Stimulated activated CD4-positive, alpha-beta T cell treated with anti-CD3 and anti-CD28 coated beads, Interleukin-15, amount 100 ng/mL, for 1 hour (primary cell): ENCODE data around the gene ARHGAP15.

ENCODE experiments used
- DNase-seq, 2 donors: peaks; one replicate each; pipeline ENCODE4 v3.0.0-alpha.2; 2020; ENCODE audit warnings: low read depth in 1 of 2, low spot score in 1 of 2

ARHGAP15 gene

GRCh38 chr2:143334837-143335236 is 205.6 kb downstream of the ARHGAP15 start:
- no peak for DNase-seq

GRCh38 chr2:143336719-143337210 is 207.5 kb downstream of the ARHGAP15 start:
- DNase-seq, result no peak

GRCh38 chr2:143341478-143341877 is 212.3 kb downstream of the ARHGAP15 start:
- no peak for DNase-seq

GRCh38 chr2:143344780-143345179 is 215.6 kb downstream of the ARHGAP15 start:
- no peak for DNase-seq

- DNase-seq, result no peak
Measured at GRCh38 chr2:143345887-143346787, 216.9 kb downstream of the ARHGAP15 start.

- DNase-seq, result no peak
Measured at GRCh38 chr2:143347271-143347695, 218.1 kb downstream of the ARHGAP15 start.

- DNase-seq, result no peak
Measured at GRCh38 chr2:143347901-143348414, 218.7 kb downstream of the ARHGAP15 start.

GRCh38 chr2:143354050-143354750 is 225.0 kb downstream of the ARHGAP15 start:
- DNase-seq, result no peak

- no peak for DNase-seq
Measured at GRCh38 chr2:143355870-143356269, 226.7 kb downstream of the ARHGAP15 start.

GRCh38 chr2:143356336-143356735 is 227.1 kb downstream of the ARHGAP15 start:
- no peak for DNase-seq

- no peak for DNase-seq
Measured at GRCh38 chr2:143356736-143357446, 227.7 kb downstream of the ARHGAP15 start.

GRCh38 chr2:143357966-143358365 is 228.7 kb downstream of the ARHGAP15 start:
- DNase-seq, result no peak

GRCh38 chr2:143361346-143361745 is 232.1 kb downstream of the ARHGAP15 start:
- DNase-seq, result no peak

- DNase-seq, result no peak
Measured at GRCh38 chr2:143371616-143372015, 242.4 kb downstream of the ARHGAP15 start.

GRCh38 chr2:143375384-143375880 is 246.2 kb downstream of the ARHGAP15 start:
- DNase-seq, result no peak

GRCh38 chr2:143378996-143379395 is 249.8 kb downstream of the ARHGAP15 start:
- no peak for DNase-seq

GRCh38 chr2:143379955-143380354 is 250.7 kb downstream of the ARHGAP15 start:
- DNase-seq, result no peak

GRCh38 chr2:143382573-143382972 is 253.4 kb downstream of the ARHGAP15 start:
- no peak for DNase-seq

GRCh38 chr2:143383016-143383415 is 253.8 kb downstream of the ARHGAP15 start:
- no peak for DNase-seq

GRCh38 chr2:143384111-143384510 is 254.9 kb downstream of the ARHGAP15 start:
- DNase-seq, result no peak

- DNase-seq, result no peak
Measured at GRCh38 chr2:143390171-143390570, 261.0 kb downstream of the ARHGAP15 start.
